Mesenchymal stem cell (in vitro differentiated cells and primary cell): ENCODE data around the gene SDK2.
A peak's percentile ranks its signal among the peaks of the same experiment; 100 is the strongest.

ENCODE experiments used
- DNase-seq: peaks from one replicate; pipeline ENCODE4 v3.0.0-alpha.2; 2013
- H2AFZ ChIP-seq: one replicate; pipeline ENCODE4 v1.6.1; 2013; ENCODE audit warnings: low read depth, mild to moderate bottlenecking, control low read depth, inconsistent platforms, low read length, moderate library complexity
- H2AK5ac ChIP-seq: 2 replicates; pipeline ENCODE4 v1.6.1; 2013; ENCODE audit warnings: low read length, moderate library complexity, mild to moderate bottlenecking, inconsistent platforms; ENCODE audit not compliant: severe bottlenecking
- H2BK120ac ChIP-seq: one replicate; pipeline ENCODE4 v1.6.1; 2013; ENCODE audit warnings: low read depth, mild to moderate bottlenecking, inconsistent platforms, low read length, moderate library complexity
- H2BK12ac ChIP-seq, 2 experiments: one replicate each; pipeline ENCODE4 v1.6.1; 2013; ENCODE audit warnings: inconsistent platforms in 2 of 2, low read length in 2 of 2, mild to moderate bottlenecking in 2 of 2, moderate library complexity in 2 of 2, control low read depth in 1 of 2
- H2BK15ac ChIP-seq: one replicate; pipeline ENCODE4 v1.6.1; 2013; ENCODE audit warnings: mild to moderate bottlenecking, low read depth, inconsistent platforms; ENCODE audit not compliant: poor library complexity, severe bottlenecking
- H2BK5ac ChIP-seq: 2 replicates; pipeline ENCODE4 v1.6.1; 2013; ENCODE audit warnings: low read depth, mild to moderate bottlenecking, low read length, control low read depth, inconsistent platforms; ENCODE audit not compliant: poor library complexity, severe bottlenecking
- H3K14ac ChIP-seq, 2 experiments: one replicate each; pipeline ENCODE4 v1.6.1; 2013; ENCODE audit warnings: inconsistent platforms in 2 of 2, low read length in 2 of 2, control low read depth in 1 of 2, mild to moderate bottlenecking in 1 of 2, moderate library complexity in 1 of 2
- H3K18ac ChIP-seq, 2 experiments: one replicate each; pipeline ENCODE4 v1.6.1; 2013; ENCODE audit warnings: inconsistent platforms in 2 of 2, low read length in 2 of 2, control low read depth in 1 of 2, low read depth in 1 of 2, mild to moderate bottlenecking in 1 of 2
- H3K23ac ChIP-seq, 2 experiments: one replicate each; pipeline ENCODE4 v1.6.1; 2013; ENCODE audit warnings: inconsistent platforms in 2 of 2, low read length in 2 of 2, mild to moderate bottlenecking in 2 of 2, moderate library complexity in 2 of 2, control low read depth in 1 of 2
- H3K27ac ChIP-seq: 2 replicates; pipeline ENCODE4 v1.5.1; 2013; ENCODE audit warnings: mild to moderate bottlenecking, moderate library complexity, low read length, control low read depth, inconsistent platforms; ENCODE audit not compliant: poor library complexity, severe bottlenecking
- H3K27me3 ChIP-seq, 2 experiments: 2 replicates each; pipeline versions ENCODE4 v1.6.1 to v1.7.0; 2013; ENCODE audit warnings: low read length in 2 of 2, mild to moderate bottlenecking in 2 of 2, moderate library complexity in 2 of 2, control low read depth in 1 of 2, inconsistent platforms in 1 of 2; ENCODE audit not compliant: control insufficient read depth in 1 of 2, insufficient read depth in 1 of 2
- H3K36me3 ChIP-seq, 2 experiments: 2 replicates each; pipeline versions ENCODE4 v1.6.1 to v1.7.0; 2013; ENCODE audit warnings: low read length in 2 of 2, control low read depth in 1 of 2, inconsistent platforms in 1 of 2, low read depth in 1 of 2, mild to moderate bottlenecking in 1 of 2; ENCODE audit not compliant: insufficient read depth in 2 of 2, control insufficient read depth in 1 of 2
- H3K4ac ChIP-seq, 2 experiments: one replicate each; pipeline ENCODE4 v1.6.1; 2013; ENCODE audit warnings: inconsistent platforms in 2 of 2, low read length in 2 of 2, mild to moderate bottlenecking in 2 of 2, moderate library complexity in 2 of 2, control low read depth in 1 of 2, low read depth in 1 of 2
- H3K4me1 ChIP-seq: 2 replicates; pipeline ENCODE4 v1.6.1; 2013; ENCODE audit warnings: low read depth, low read length, control low read depth; ENCODE audit not compliant: control insufficient read depth, insufficient read depth
- H3K4me2 ChIP-seq: 2 replicates; pipeline ENCODE4 v1.6.1; 2013; ENCODE audit warnings: low read length, mild to moderate bottlenecking, inconsistent platforms; ENCODE audit not compliant: poor library complexity, severe bottlenecking
- H3K4me3 ChIP-seq, 2 experiments: 2 replicates each; pipeline versions ENCODE4 v1.5.1 to v1.7.0; 2013; ENCODE audit warnings: low read length in 2 of 2, mild to moderate bottlenecking in 2 of 2, control low read depth in 1 of 2, low read depth in 1 of 2; ENCODE audit not compliant: insufficient read depth in 1 of 2
- H3K79me1 ChIP-seq: replicated peaks from 2 replicates; pipeline ENCODE4 v1.6.1; 2013; ENCODE audit warnings: mild to moderate bottlenecking, control low read depth, low read length, inconsistent platforms; ENCODE audit not compliant: poor library complexity, severe bottlenecking
- H3K9ac ChIP-seq: 2 replicates; pipeline ENCODE4 v1.7.0; 2013; ENCODE audit warnings: mild to moderate bottlenecking, low read length, moderate library complexity
- H3K9me3 ChIP-seq: 2 replicates; pipeline ENCODE4 v1.7.0; 2013; ENCODE audit warnings: mild to moderate bottlenecking, low read length; ENCODE audit not compliant: control insufficient read depth
- H4K8ac ChIP-seq: one replicate; pipeline ENCODE4 v1.6.1; 2013; ENCODE audit warnings: inconsistent platforms, mild to moderate bottlenecking, low read length, moderate library complexity
- H4K91ac ChIP-seq: one replicate; pipeline ENCODE4 v1.6.1; 2013; ENCODE audit warnings: mild to moderate bottlenecking, low read length, inconsistent platforms
- WGBS: methylation state at CpG from one replicate; pipeline ENCODE4 v1.1.7; 2013; ENCODE audit warnings: mixed read lengths; 5-methylcytosine and 5-hydroxymethylcytosine counted together

SDK2 gene

GRCh38 chr17:73348018-73348828 lies 296.0 kb downstream of the SDK2 start:
- Histone ChIP-seq H2BK5ac (no peak overlapping the region), H3K27ac (no peak overlapping the region), H2AK5ac (no peak overlapping the region), H3K14ac (no peak overlapping the region), H3K9me3 (no peaks in the 10 kb centered on the region), H3K4me1 (peaks cover 23% of the 10 kb centered on the region), H2AFZ (no peak overlapping the region), H4K8ac (no peak overlapping the region), H3K4me3 (no peak overlapping the region), H3K36me3 (no peaks in the 10 kb centered on the region), H3K27me3 (peaks cover 0 to 2% of the 10 kb centered on the region in 2 experiments), H2BK15ac (no peak overlapping the region), H4K91ac (peak overlapping the region; percentile 29), H2BK12ac (no peak overlapping the region), H3K79me1 (no peaks in the 10 kb centered on the region), H3K23ac (no peak overlapping the region), H3K4me2 (no peak overlapping the region), H2BK120ac (no peak overlapping the region), H3K18ac (no peak overlapping the region), H3K9ac (no peak overlapping the region), H3K4ac (no peak overlapping the region)
- WGBS, result 79% methylated on average over 19 of the region's 19 CpGs
- no peak for DNase-seq

- Histone ChIP-seq H3K14ac (no peak overlapping the region), H3K79me1 (no peaks in the 10 kb centered on the region), H2BK15ac (no peak overlapping the region), H3K9ac (no peak overlapping the region), H3K18ac (peak overlapping the region in 1 of 2 experiments; percentile 14), H3K36me3 (no peaks in the 10 kb centered on the region), H3K23ac (no peak overlapping the region), H3K4ac (peak overlapping the region in 1 of 2 experiments; percentile 15), H4K8ac (peak overlapping the region; percentile 47), H2BK120ac (no peak overlapping the region), H4K91ac (peak overlapping the region; percentile 19), H3K4me1 (peaks cover 30% of the 10 kb centered on the region), H3K4me2 (no peak overlapping the region), H3K27ac (no peak overlapping the region), H3K27me3 (peaks cover 0 to 2% of the 10 kb centered on the region in 2 experiments), H2AFZ (no peak overlapping the region), H2AK5ac (no peak overlapping the region), H3K4me3 (no peak overlapping the region), H3K9me3 (no peaks in the 10 kb centered on the region), H2BK5ac (no peak overlapping the region), H2BK12ac (peak overlapping the region in 1 of 2 experiments; percentile 46)
- 75% methylated on average over 3 of the region's 5 CpGs for WGBS
- no peak for DNase-seq
These were observed 296.9 kb downstream of the SDK2 start for GRCh38 chr17:73347351-73347750.

- Histone ChIP-seq H2BK12ac (peak overlapping the region in 1 of 2 experiments; percentile 48), H3K9ac (no peak overlapping the region), H2BK5ac (no peak overlapping the region), H4K8ac (no peak overlapping the region), H3K18ac (peak overlapping the region in 1 of 2 experiments; percentile 26), H3K23ac (no peak overlapping the region), H3K4me3 (no peak overlapping the region), H3K27ac (no peak overlapping the region), H3K79me1 (no peaks in the 10 kb centered on the region), H3K27me3 (peaks cover 0 to 2% of the 10 kb centered on the region in 2 experiments), H4K91ac (no peak overlapping the region), H2AK5ac (no peak overlapping the region), H3K4ac (no peak overlapping the region), H3K14ac (no peak overlapping the region), H2BK120ac (no peak overlapping the region), H3K36me3 (no peaks in the 10 kb centered on the region), H3K4me1 (peaks cover 37% of the 10 kb centered on the region), H3K9me3 (no peaks in the 10 kb centered on the region), H3K4me2 (no peak overlapping the region), H2BK15ac (no peak overlapping the region), H2AFZ (no peak overlapping the region)
- DNase-seq, result no peak
- 56% methylated on average over 11 of the region's 12 CpGs for WGBS
These were observed 297.6 kb downstream of the SDK2 start for GRCh38 chr17:73346501-73347162.
